Caki2 (cell line): ENCODE results near the gene CLIC1. TPM values are rescaled to one million over a fixed set of nuclear protein-coding genes. Genes with fewer than 3 reads are reported as not detected.

Source experiments
- DNase-seq: peaks from one replicate; pipeline ENCODE4 v3.0.0-alpha.2; 2015; ENCODE audit warnings: low read depth
- in situ Hi-C: cut with HindIII; loops from 2 replicates; pipeline ENCODE4 v1.10.0; 2016; ENCODE audit warnings: low sequenced_read_pairs, low pct_unique_long_range_greater_than_20kb, mixed read lengths
- total RNA-seq: library from RNA; depleted of rRNA; stranded (reverse); fragments of >200 nt; shearing (Covaris generic); gene quantifications from 2 replicates; pipeline ENCODE4 v1.2.3, GENCODE V29; 2014; ENCODE audit warnings: low replicate concordance; rRNA removed

CLIC1 gene
- 1,335 and 1,598 TPM in 2 replicates for total RNA-seq

DNA sequence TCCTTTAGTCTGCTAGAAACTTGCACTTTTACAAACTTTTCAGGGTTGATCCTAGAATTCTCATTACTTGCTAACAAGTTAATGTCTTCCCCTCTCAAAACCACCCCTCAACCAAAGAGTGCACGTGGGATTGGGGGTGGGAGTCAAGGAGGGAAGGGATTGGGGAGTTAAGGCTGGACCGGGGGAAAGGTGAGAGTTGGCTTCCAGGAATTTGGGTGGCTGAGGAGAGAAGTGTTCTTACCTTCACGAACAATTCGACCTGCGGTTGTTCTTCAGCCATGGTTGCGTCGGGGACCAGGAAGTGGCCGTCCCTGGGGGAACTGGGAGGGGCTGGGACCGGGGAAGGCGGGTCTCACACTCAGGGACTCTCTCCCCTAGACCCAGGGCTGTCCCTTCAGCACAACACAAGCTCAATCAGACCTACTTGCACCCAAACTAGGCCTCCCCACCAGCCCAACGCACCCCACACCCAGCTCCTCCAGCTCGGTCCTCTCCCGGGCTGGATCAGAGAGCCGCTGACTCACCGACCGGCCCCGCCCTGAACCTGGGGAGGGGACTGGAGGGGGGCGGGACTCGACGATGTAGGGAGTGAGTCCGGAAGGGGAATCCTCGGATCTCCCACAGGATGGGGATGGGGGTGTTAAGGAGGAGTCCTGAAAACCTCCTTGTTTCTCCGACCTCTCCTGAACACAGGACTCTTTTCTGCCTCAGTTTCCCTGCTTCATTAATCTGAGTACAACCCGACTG, at the start of gene CLIC1:
Gene CLIC1, minus strand, starts transcription at position 510 of the 747 bp plus-strand sequence. Its CDS starts 230 bp downstream, at position 280.
- in situ Hi-C loops: no loop called here
- peak; percentile 89 for DNase-seq

DNA sequence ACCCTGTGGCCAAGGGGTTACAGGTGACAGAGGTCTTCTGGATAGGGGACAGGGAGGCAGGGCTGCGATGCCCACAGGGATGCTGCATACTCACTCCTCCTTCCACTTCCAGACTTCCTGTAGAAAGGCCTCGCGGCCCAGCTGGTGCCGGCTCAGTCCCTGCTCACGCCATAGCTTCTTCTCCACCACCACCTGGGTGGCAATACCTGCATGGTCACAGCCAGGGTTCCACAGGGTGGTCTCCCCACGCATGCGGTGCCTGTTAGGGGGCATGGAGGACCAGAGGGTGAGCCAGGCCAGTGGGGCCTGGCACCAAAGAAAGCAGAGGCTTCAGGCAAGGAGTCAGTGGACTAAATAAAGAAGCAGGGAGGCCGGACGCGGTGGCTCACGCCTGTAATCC, 49.1 kb upstream of the CLIC1 start:
- in situ Hi-C loops: no loop called here
- no peak for DNase-seq

DNA sequence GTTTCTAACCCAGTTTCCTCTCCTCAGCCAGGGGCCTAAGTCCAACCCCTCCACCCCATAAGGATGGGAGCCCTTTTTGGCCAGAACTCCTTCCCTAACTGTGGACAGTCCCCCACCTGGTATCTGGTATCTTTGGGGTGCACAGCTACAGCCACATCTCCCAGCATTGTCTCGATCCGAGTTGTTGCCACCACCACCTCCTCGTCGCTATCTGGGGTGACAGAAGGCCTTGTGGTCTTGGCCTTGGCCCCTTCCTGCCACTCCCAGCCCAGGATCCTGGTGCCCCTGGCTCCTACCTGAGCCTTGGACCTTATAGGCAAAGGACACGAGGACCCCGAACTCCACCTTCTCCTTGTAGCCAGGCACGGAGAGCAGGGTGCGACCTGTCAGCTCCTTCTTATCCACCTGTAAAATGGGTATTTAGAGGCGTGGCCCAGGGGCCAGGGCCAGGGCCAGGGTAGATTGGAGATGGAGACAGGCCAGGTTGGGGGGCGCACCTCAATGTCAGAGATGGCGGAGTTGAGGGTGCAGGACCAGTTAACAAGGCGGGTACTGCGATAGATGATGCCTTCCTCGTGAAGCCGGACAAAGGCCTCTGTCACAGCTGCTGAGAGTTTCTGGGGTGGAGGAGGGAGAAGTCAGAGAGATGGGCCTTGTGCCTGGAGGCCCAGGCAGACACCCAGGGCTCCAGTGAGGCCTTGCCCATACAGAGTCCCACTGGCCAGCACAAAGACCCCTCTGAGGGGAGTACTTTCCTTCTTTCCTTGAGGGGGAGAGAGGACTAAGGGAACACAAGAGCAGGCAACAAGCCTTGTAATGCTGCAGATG, 48.0 kb upstream of the CLIC1 start:
- in situ Hi-C loops: no loop called here
- no peak for DNase-seq

DNA sequence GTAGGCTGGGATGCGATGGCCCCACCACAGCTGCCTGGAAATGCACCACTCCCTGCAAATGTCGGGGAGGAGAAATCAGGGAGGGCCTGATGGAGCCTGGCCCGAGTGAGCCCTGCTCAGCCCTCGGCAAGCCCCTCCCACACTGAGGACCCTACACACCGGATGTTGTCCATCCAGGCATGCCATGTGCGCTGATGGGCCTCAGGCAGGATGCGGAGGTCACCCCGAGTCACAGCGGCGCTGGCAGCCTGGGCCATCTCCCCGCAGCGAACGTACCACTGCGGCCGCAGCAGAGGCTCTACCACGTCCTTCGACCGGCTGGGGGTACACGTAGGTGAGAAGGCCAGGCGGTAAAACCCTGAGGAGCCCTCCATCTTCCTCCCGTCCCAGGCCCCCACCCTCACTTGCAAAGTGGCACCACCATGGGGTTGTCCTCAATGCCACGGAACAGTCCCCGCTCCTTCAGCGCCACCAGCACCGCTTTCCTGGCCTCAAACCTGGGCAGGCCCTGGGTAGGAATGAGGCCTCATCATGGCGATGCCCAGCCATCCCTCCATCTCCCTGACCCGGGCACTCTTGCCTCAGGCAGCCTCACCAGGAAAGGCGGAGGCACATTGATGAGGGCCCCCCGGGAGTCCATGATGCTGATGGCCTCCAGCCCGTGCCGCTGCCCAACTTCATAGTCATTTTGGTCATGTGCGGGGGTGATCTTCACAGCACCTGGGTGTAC, 46.0 kb upstream of the CLIC1 start:
- in situ Hi-C loops: no loop called here

DNA sequence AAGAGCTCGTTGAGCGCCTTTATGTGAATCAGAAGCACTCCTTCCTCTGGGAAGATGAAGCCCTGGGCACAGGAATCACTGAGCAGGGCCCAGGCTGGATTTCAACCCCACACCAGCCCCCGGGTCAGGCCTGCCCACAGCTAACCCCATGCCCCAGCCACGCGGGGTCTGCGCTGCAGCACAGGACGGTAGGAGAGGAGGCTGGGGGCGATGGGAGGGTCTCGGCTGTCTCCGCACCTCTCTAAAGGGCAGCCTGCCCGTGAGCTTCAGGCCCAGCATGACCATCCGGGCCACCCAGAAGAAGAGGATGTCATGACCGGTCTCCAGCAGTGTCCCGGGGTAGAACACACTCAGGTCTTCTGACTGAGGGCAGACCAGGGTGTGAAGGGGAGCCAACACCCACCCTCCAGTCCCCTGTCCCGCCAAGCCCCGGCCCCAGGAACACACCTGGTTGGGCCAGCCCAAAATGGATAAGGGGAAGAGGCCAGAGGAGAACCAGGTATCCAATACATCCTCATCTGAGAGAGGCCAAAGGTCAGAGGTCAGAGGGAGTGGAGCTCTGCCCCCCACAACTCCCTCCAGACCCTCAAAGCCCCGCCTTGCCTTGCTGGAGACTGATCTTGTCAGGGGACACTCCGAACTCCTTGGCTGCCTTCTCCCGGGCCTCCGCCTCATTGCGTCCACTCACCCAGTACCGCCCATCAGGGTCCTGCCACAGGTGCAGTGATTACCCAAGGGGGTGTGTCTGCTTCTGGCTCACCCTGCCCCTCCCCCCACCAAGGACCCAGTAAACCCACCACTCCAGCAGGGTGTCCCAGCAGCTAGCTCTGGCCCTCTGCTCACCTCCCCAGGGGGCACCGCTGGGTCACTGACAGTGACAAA, 45.2 kb upstream of the CLIC1 start:
- in situ Hi-C loops: no loop called here
- DNase-seq: no peak

More for the DNA sequence above, 46.0 kb upstream of the CLIC1 start:
- DNase-seq: no peak

DNA sequence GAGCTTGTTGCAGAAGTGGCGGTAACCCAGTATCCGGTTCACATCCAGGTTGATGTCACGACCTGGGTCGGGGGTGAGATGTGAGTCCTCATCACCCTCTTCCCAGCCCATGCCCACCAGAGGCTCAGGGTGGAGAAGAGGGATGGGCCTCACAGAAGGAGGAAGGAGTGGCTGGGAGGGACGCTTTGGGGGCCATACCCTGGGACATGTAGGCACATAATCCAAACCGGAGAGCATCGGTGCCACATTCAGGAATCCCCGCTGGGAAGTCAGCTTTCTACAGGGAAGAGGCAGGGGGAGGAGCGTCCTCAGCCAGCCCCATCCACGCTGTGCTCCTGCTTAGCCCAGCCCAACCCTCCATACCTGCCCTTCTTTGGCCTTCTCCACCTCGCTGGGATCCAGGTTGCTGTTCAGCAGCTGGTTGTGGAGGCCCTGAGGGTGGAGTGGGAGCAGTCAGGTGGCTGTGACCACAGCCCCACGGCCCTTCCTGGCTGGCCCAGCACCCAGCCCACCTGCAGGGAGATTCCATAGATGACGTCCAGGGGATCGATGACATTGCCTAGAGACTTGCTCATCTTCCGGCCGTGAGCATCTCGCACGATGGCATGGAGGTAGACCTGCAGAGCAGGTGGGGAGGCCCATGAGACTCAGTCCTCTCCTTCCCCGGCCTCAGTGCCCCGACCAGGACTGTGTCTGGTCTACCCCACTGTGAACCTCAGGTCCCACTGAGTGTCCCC, 44.3 kb upstream of the CLIC1 start:
- in situ Hi-C loops: no loop called here
- no peak for DNase-seq

DNA sequence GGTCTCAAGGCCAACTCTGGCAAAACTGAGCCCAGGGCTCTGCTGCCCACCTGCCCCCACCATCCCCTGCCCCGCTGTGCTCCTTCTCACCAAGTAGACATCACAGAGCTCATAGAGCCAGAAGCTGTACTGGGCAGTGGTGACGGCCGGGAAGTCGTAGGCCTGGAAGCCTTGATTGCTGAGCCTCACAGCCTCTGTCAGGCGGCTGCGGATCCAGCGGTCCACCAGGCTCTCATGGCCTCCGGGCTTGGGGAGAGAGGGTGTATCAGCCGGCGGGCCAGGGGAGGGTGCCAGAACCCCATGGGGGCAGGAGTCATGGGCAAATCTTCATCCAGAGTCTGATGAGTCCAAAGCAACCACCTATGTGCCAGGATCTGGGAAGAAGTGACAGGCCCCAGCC, 43.6 kb upstream of the CLIC1 start:
- DNase-seq: no peak
- in situ Hi-C loops: no loop called here

DNA sequence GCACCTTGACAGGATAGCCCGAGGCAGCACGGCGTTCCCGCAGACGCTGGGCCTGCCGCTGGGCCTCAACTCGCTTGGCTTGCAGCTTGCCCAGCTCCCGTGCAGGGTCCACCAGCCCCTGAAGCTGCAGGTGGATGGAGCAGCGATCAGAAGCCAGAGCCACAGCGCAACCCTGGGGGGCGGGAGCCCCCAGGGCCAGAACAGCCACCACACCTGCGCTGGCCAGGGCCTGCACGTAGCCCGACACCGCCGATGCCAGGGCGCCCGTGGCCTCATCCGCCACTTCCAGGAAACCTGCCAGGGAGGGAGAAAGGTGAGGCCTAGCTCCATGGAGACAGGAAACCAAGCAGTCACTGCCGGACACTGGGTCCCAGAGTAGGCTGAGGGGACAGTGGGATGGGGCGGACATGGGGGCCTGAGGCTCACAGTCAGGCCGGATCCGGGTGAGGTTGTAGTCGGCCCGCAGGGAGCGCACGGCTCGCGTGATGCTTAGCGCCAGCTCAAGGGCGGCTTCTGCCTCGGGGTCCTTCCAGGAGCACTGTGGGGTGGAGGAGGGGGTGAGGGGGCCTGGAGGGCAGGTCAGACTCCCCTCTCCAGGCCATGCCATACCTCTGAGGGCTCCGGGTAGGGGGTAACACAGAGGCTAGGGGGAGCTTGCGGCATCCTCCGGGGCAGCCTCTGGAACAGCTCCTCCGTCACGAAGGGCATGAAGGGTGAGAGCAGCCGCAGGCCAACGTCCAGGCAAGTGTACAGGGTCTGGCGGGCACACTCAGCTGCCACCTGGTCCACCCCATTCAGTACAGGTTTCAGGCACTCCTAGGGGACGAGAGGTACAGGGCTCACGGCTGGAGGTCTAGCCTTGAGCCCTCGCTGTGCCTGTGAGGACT, 42.9 kb upstream of the CLIC1 start:
- in situ Hi-C loops: no loop called here
- DNase-seq: no peak

DNA sequence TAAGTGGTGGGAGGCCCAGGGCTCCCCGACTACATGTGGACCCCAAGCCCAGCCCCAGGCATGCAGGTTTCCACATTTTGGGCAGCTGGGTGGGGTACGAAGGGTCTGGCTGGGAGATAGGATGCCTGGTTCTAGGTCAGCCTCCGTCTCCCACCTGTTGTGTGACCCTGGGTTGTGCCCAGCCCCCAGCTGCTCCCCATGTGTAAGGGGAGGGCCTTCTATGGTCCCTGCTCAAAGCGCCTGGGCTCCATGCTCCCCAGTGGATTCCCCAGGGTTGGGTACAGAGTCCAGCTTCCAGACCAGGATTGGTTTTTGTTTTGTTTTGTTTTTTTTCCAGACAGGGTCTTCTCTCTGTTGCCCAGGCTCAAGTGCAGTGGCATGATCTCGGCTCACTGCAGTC, 41.9 kb upstream of the CLIC1 start:
- in situ Hi-C loops: no loop called here
- no peak for DNase-seq

DNA sequence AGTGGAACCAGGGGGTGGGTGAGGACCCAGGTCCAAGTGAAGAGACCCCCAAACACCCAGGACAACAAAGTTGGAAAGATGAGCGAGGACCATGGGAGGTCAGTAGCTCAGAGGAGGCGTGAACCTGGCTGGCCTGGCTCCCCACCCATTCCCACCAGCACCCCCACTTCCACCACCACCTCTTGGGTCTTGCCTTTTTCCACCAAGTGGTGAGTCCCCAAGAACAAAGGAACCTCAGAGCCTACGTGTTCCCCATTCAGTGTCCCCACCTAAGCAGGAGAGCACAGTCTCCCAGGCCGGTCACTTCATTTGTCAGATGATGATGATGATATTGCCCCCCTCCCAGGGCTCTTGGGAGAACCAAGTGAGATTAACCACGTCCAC, 41.3 kb upstream of the CLIC1 start:
- in situ Hi-C loops: no loop called here
- no peak for DNase-seq

DNA sequence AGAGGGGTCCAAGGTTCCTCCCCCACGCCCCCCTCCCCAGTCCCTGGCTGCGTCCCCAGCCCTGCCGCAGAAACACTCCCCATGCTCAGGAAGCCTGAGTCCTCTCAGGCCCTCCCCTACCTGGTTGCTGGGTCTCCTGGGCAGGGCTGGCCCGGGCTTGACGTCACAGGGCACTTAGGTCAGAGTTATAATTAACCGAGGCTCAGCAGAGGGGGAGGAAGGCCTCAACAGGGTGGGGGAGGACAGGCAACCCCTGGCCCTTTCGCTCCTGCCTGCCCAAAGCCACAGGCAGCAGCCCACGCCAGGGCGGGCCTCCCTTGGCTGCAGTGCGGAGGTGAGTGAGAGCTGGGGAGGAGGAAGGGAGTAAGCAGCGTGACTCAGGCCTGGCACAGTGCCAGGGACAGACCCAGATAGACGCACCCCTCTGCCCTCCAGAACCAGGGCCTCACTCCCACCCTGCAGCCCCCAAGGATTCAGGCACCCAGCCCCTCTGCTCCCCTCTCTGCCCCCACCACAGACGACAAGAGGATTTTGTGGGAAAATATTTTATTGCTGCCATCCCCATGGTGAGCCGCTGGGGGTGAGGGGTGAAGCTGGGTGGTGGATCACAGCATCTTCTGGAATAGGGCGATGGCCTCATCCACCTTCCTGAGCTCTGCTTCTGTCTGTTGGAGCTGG, 40.8 kb upstream of the CLIC1 start, which contains the start of gene VWA7:
Gene VWA7, minus strand, starts transcription at position 340 of the 678 bp plus-strand sequence. CDS start 549 bp downstream, outside the sequence.
- peak; percentile 97 for DNase-seq
- in situ Hi-C loops: no loop called here

DNA sequence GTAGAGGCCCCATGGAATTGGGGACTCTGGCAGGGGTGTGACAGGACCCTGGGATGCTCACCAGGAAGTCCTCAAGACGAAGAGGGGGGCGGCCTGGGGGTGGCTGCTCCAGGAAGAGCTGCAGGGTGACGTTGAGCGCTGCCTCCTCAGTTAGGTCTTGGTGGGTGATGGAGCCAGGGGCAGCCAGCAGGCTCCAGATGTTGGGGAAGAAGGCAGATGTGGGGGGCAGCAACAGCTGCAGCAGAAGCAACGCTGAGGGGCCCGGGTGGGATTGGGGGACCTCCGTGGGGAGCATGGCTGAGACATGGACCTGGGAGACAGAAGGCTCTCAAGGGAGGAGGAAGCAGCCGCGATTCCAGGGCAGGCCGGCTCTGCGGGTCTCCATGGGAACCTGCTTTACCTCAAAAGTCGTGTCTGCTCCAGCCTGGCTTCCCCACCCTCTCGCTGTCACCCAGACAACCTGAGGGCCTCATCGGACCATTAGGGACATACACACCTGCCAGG, 40.2 kb upstream of the CLIC1 start:
- no peak for DNase-seq
- in situ Hi-C loops: no loop called here

DNA sequence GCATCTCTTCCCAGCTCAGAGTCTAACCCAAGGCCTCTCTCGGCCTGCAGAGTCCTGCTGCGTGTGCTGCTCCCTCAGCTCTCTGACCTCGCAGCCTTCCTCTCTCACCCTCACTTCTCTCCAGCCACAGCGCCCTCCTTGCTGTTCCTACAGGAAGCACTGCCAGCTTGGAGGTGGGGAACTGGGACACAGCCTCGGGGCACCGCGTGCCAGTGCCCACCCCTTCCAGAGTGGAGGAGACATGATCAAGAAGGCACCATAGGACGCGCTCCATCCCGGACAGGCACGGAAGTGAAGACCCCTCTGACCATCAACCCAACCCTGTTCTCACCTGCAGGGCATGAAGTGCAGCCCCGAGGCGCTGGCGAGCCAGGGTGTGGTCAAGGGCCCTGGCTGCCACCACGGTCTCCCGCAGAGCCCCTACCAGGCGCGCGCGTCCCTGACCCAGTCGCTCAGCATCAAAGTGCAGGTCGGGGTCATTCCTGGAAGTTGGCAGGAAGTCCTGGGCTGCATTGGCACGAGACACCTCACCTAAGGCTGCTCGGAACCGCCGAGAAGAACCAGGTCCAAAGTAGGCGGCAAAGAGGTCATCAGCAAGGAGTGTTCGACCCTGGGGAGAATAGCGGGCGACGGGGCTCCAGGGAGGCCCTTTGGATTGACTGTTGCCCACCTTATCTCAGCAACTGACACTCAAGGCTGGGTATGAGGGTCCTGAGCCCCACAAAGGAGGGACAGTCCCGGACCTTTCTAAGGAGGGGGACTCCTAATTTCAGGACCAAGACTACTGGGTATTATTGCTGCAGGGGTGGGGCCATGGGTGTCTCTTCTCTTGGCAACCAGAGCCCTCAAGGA, 39.5 kb upstream of the CLIC1 start:
- no peak for DNase-seq
- in situ Hi-C loops: no loop called here

DNA sequence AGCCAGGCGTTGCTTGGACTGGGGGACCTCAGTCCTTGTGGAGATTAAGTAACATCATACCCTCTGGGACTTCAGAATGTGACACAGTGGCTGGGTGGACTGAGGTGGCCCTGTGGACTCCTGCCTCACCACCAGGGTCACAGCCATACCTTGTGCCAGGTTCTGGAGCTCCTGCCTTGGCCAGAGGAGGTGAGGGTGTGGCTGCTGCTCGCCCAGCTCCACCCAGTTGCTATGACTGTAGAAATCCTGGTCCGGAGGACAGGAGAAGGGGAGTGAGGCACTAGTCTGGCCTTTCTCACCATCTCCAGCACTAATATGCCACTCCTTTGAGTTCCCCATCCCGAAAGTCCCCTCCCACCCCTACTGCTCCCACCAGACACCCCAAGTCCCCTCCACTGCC, 38.9 kb upstream of the CLIC1 start:
- no peak for DNase-seq
- in situ Hi-C loops: no loop called here

DNA sequence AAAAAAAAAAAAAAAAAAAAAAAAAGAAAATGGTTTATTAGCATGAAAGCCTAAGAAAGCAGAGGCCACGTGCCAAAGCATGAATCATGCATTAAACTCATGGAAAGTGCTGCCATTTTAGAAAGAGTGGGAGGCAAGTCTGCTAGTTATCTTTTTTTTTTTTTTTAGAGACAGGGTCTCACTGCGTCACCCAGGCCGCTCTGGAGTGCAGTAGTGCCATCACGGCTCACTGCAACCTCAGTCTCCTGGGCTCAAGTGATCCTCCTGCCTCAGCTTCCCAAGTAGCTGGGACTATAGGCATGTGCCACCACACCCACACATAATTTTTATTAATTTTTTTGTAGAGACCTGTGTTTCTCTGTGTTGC, 35.6 kb upstream of the CLIC1 start:
- no peak for DNase-seq
- in situ Hi-C loops: no loop called here
